ENCODE measurements around the gene DPP10.
"Not testable (repeated sequence)": the region's sequence is repeated elsewhere in the genome, so short reads cannot be mapped to it uniquely, and the experiment has no call there.

Gene DPP10

GRCh38 chr2:114843963-114844362 lies 401.5 kb downstream of the DPP10 start:
- no peak for DNase-seq

- DNase-seq = no peak
These were observed 414.8 kb downstream of the DPP10 start for GRCh38 chr2:114857196-114857595.

- no peak for DNase-seq
These were observed 417.5 kb downstream of the DPP10 start for GRCh38 chr2:114859726-114860510.

- DNase-seq = no peak
These were observed 419.8 kb downstream of the DPP10 start for GRCh38 chr2:114862243-114862642.

GRCh38 chr2:114864901-114865300 lies 422.5 kb downstream of the DPP10 start:
- DNase-seq = no peak

GRCh38 chr2:114880046-114880445 lies 437.6 kb downstream of the DPP10 start:
- DNase-seq = no peak

- DNase-seq = no peak
These were observed 477.5 kb downstream of the DPP10 start for GRCh38 chr2:114919985-114920384.

GRCh38 chr2:114922076-114922475 lies 479.6 kb downstream of the DPP10 start:
- no peak for DNase-seq

GRCh38 chr2:114925296-114926255 lies 483.1 kb downstream of the DPP10 start:
- no peak for DNase-seq

GRCh38 chr2:114926303-114926702 lies 483.9 kb downstream of the DPP10 start:
- no peak for DNase-seq

GRCh38 chr2:114929225-114929624 lies 486.8 kb downstream of the DPP10 start:
- DNase-seq = no peak

GRCh38 chr2:114933671-114934241 lies 491.3 kb downstream of the DPP10 start:
- no peak for DNase-seq

GRCh38 chr2:114935031-114935430 lies 492.6 kb downstream of the DPP10 start:
- no peak for DNase-seq

- DNase-seq = no peak
These were observed 495.0 kb downstream of the DPP10 start for GRCh38 chr2:114937366-114937930.

- DNase-seq = no peak
These were observed 498.5 kb downstream of the DPP10 start for GRCh38 chr2:114940785-114941458.

GRCh38 chr2:114949228-114949804 lies 506.9 kb downstream of the DPP10 start:
- no peak for DNase-seq

- DNase-seq = no peak
These were observed 517.9 kb downstream of the DPP10 start for GRCh38 chr2:114960389-114960788.

GRCh38 chr2:114962532-114962931 lies 520.1 kb downstream of the DPP10 start:
- DNase-seq = no peak

- DNase-seq = no peak
These were observed 526.4 kb downstream of the DPP10 start for GRCh38 chr2:114968748-114969400.

GRCh38 chr2:115004321-115004720 lies 561.9 kb downstream of the DPP10 start:
- not testable (repeated sequence) for DNase-seq

GRCh38 chr2:115011721-115012120 lies 569.3 kb downstream of the DPP10 start:
- DNase-seq = no peak

GRCh38 chr2:115022013-115022412 lies 579.6 kb downstream of the DPP10 start:
- not testable (repeated sequence) for DNase-seq

Data from activated CD4-positive, alpha-beta T cell treated with anti-CD3 and anti-CD28 coated beads, Interleukin-2, amount 50 U/mL, for 16 hours (primary cell).